HEK293T (cell line): ENCODE measurements around the gene RHNO1.

Experiments
- ARNT ChIP-seq: fragments of 450-650 bp; IDR thresholded peaks from 2 replicates; pipeline ENCODE4 v1.6.1; 2017; ENCODE audit warnings: mild to moderate bottlenecking
- BHLHE40 ChIP-seq: fragments of 450-650 bp; IDR thresholded peaks from 2 replicates; pipeline ENCODE4 v1.6.1; 2016; ENCODE audit warnings: mild to moderate bottlenecking, moderate library complexity, borderline replicate concordance
- ELF4 ChIP-seq: fragments of 450-650 bp; IDR thresholded peaks from 2 replicates; pipeline ENCODE4 v1.6.1; 2017; ENCODE audit warnings: antibody characterized with exemption
- FOXA1 ChIP-seq: fragments of 450-650 bp; IDR thresholded peaks from 2 replicates; pipeline ENCODE4 v1.6.1; 2016; ENCODE audit warnings: mild to moderate bottlenecking
- FOXK2 ChIP-seq: fragments of 450-650 bp; IDR thresholded peaks from 2 replicates; pipeline ENCODE4 v1.6.1; 2016; ENCODE audit warnings: mild to moderate bottlenecking
- FOXM1 ChIP-seq: fragments of 450-650 bp; IDR thresholded peaks from 2 replicates; pipeline ENCODE4 v1.6.1; 2017; ENCODE audit warnings: mild to moderate bottlenecking, borderline replicate concordance
- NFRKB ChIP-seq: fragments of 450-650 bp; IDR thresholded peaks from 2 replicates; pipeline ENCODE4 v1.6.1; 2016; ENCODE audit warnings: mild to moderate bottlenecking, moderate library complexity
- SUZ12 ChIP-seq: fragments of 450-650 bp; IDR thresholded peaks from 2 replicates; pipeline ENCODE4 v1.6.1; 2016; ENCODE audit warnings: mild to moderate bottlenecking

- TF ChIP-seq ARNT, result no peak
- TF ChIP-seq ELF4, result no peak
- TF ChIP-seq SUZ12, result no peak
- TF ChIP-seq FOXK2, result no peak
- TF ChIP-seq NFRKB, result no peak
- TF ChIP-seq BHLHE40, result no peak
- TF ChIP-seq FOXA1, result no peak
- no peak for TF ChIP-seq FOXM1
Measured at GRCh38 chr12:2879853-2880252, 2.8 kb downstream of the RHNO1 start.
